PC-3 (cell line): ENCODE measurements around the gene CDO1.

Source experiments
- CTCF ChIP-seq: fragments of 300-600 bp; sonication (generic); conservative IDR thresholded peaks from 2 replicates; pipeline ENCODE4 v1.5.1; 2017; ENCODE audit warnings: antibody characterized with exemption, low read depth, mild to moderate bottlenecking, low read length
- EZH2 ChIP-seq: fragments of 300-600 bp; sonication (generic); IDR thresholded peaks from one replicate; pipeline ENCODE4 v1.6.1; 2017; ENCODE audit warnings: antibody characterized with exemption, mild to moderate bottlenecking, low read length; ENCODE audit not compliant: unreplicated experiment
- EZH2phosphoT487 ChIP-seq: fragments of 300-600 bp; sonication (generic); IDR thresholded peaks from 2 replicates; pipeline ENCODE4 v1.6.1; 2018; ENCODE audit warnings: mild to moderate bottlenecking, antibody characterized with exemption, low read length, borderline replicate concordance

DNA sequence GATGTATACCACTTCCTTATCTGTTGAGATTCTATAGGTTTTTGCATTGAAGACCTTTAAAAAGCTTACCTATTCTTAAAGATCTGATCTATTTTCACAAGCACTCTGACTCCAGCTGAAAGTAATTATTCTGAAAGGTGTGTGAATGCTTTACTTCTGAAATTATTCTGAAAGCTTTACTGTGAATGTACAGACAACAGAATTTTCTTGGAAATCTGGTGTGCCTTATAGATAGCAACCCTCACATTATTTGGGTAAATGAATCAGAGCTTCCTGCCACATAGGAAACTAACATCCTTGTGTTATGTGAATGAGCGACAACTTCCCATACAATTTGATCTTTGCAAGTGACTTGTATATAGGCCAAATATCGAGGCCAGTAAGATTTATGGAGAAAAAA, 6.5 kb downstream of the CDO1 start:
- TF ChIP-seq CTCF (no peak), EZH2phosphoT487 (no peak), EZH2 (no peak)
